Testis (tissue), 2 donors: Measurements from ENCODE around the gene CDH13.

ENCODE experiments used
- POLR2A ChIP-seq: fragments of 450-650 bp; IDR thresholded peaks from one replicate; pipeline ENCODE4 v1.6.1; 2017; ENCODE audit warnings: antibody characterized with exemption, mild to moderate bottlenecking, moderate library complexity
- TF ChIP-seq, protein P1 (sequence below), 3 experiments: fragments of 450-650 bp in 2 of 3; fragments of 200-600 bp in 1 of 3; sonication (generic) in 1 of 3; IDR thresholded peaks; one replicate each; pipeline ENCODE4 v1.5.1; 2016 to 2019; ENCODE audit warnings: antibody characterized with exemption in 3 of 3, mild to moderate bottlenecking in 2 of 3, moderate library complexity in 1 of 3

DNA sequence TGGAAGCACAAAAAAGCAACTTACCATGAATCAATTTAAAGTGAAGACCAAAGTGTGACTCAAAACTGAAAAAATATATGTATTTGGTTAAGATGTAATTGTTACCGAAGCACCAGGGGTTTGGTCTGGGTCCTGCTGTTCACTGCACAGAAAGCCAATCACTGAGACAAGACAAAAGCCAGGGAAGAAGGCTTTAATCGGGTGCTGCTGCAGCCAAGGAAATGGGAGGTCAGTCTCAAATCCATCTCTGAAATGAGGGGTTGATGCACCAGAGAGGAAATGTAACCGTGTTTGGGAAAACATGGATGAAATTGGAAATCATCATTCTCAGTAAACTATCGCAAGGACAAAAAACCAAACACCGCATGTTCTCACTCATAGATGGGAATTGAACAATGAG lies 1107.4 kb downstream of the CDH13 start:
- TF ChIP-seq POLR2A: no peak
- TF ChIP-seq, protein P1, sequence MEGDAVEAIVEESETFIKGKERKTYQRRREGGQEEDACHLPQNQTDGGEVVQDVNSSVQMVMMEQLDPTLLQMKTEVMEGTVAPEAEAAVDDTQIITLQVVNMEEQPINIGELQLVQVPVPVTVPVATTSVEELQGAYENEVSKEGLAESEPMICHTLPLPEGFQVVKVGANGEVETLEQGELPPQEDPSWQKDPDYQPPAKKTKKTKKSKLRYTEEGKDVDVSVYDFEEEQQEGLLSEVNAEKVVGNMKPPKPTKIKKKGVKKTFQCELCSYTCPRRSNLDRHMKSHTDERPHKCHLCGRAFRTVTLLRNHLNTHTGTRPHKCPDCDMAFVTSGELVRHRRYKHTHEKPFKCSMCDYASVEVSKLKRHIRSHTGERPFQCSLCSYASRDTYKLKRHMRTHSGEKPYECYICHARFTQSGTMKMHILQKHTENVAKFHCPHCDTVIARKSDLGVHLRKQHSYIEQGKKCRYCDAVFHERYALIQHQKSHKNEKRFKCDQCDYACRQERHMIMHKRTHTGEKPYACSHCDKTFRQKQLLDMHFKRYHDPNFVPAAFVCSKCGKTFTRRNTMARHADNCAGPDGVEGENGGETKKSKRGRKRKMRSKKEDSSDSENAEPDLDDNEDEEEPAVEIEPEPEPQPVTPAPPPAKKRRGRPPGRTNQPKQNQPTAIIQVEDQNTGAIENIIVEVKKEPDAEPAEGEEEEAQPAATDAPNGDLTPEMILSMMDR (IDR thresholded peaks at IDR 0.05): no peak
